ENCODE results near the gene PDIA2.
A peak's percentile ranks its signal among the peaks of the same experiment; 100 is the strongest.

DNA sequence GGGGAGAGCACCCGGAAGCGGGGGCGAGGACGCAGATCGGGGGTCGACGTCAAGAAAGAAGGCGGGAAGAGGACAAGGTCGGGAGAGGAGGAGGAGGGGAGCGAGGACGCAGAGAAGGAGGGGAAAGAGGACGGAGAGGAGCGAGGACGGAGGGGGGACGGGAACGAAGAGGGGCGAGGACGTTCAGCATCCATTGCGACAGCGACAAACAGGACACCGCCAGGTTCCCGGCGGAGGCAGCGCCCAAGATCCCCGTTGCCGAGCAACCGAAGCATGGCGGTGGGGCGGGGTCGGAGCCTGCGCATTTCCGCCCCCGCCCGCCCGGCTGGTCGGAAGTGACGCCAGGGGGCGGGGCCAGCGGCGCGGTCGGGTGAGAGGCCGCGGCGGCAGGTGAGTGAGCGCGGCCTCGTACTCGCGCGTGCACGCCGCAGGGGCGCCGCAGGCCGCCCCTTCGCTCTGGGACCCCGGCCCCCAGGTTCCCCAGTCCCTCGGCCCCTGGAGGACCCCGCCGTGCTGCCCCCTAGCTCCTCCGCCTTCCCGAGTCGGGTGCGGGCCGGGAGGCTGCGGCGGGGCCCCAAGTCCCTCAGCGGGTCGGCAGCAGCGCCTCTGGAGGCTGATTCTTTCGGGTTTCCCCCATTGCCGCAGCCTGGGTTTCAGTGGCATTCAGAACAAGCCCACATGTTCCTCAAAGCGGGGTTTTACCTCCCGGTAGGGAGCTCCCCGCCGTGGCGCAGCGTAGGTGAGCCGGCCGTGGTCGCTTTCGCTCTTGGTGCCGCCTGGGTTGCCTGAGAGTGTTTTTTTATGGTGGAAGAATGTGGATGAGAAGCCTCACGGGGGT, 48.3 kb upstream of the PDIA2 start, which contains the start of gene FAM234A:
- TF ChIP-seq, protein P1, sequence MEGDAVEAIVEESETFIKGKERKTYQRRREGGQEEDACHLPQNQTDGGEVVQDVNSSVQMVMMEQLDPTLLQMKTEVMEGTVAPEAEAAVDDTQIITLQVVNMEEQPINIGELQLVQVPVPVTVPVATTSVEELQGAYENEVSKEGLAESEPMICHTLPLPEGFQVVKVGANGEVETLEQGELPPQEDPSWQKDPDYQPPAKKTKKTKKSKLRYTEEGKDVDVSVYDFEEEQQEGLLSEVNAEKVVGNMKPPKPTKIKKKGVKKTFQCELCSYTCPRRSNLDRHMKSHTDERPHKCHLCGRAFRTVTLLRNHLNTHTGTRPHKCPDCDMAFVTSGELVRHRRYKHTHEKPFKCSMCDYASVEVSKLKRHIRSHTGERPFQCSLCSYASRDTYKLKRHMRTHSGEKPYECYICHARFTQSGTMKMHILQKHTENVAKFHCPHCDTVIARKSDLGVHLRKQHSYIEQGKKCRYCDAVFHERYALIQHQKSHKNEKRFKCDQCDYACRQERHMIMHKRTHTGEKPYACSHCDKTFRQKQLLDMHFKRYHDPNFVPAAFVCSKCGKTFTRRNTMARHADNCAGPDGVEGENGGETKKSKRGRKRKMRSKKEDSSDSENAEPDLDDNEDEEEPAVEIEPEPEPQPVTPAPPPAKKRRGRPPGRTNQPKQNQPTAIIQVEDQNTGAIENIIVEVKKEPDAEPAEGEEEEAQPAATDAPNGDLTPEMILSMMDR (IDR thresholded peaks at IDR 0.05), result peak; percentile 34
- no peak for TF ChIP-seq ZFX (IDR thresholded peaks at IDR 0.05; ENCODE audit: borderline replicate concordance)

Measured in 22Rv1 (cell line).